GM21515 (cell line): ENCODE results near the gene BCCIP.

Experiments used
- ATAC-seq: cut with Tn5 transposase; IDR thresholded peaks from one replicate; pipeline ENCODE4 v1.9.1; 2021; ENCODE audit not compliant: unreplicated experiment

BCCIP gene

GRCh38 chr10:125843603-125844329 lies 20.4 kb downstream of the BCCIP start:
- ATAC-seq = no peak

DNA sequence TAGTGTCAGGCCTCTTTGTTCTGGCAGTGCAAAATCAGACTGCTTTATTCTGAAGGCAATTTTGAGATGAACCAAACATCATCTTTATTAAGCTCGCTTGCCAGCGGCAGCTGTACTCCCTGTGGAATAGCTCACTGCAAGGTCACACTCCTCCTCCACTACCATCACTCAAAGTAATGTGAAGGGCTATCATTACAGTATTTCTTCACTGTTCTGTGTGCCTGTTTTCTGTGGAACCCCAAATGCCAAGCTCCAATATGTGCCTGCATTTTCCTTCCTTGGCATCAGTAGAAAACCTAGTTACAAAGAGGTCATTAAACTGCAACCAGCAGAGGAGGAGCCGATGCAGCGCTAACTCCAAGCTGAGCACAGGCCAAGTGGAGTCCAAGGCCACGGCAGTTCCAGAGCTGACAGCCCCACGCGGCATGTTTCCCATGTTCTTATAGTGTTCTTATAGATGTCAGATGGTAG lies 21.4 kb downstream of the BCCIP start:
- no peak for ATAC-seq

- ATAC-seq = no peak
These were observed 22.3 kb downstream of the BCCIP start for GRCh38 chr10:125845617-125846016.

DNA sequence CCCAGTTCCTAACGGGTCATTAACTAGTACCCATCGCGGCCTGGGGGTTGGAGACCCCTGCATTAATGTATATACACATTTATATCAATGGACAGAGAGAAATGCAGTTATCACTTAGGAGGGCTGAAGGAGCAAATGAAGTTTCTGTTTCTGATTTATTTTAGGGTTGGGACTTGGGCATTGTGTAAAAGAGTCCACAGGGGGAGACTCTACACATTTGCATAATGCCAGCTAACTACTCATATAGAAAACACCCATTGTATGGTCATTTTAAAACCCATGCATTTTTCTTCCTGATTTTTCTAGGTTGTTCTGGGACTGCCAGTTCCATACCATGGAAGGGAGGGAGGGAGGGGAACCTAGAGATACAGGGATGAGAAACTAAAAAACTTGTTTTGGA lies 23.5 kb downstream of the BCCIP start:
- ATAC-seq = no peak

GRCh38 chr10:125848371-125848770 lies 25.0 kb downstream of the BCCIP start:
- ATAC-seq = no peak

- no peak for ATAC-seq
These were observed 25.5 kb downstream of the BCCIP start for GRCh38 chr10:125848857-125849256.

GRCh38 chr10:125849448-125849847 lies 26.1 kb downstream of the BCCIP start:
- ATAC-seq = no peak

GRCh38 chr10:125850766-125851731 lies 27.7 kb downstream of the BCCIP start:
- no peak for ATAC-seq

DNA sequence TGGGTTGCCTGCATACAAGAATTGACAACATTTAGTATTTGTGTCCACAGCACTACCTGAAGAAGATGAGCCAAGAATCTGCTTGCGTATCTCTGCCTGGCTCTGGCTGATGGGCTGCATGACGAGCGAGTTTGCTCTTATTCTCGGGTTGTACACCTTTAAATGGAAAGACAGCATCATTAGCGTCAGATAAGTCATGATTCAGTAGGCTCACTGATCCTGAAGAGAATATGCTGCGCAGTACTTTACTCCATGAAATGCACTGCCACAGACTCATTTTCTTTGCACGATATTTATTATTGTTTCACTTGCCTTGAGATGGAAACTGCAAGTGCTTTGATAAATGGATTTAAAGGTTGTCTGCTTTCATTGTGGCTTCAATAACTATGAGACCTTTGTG lies 29.1 kb downstream of the BCCIP start:
- no peak for ATAC-seq

DNA sequence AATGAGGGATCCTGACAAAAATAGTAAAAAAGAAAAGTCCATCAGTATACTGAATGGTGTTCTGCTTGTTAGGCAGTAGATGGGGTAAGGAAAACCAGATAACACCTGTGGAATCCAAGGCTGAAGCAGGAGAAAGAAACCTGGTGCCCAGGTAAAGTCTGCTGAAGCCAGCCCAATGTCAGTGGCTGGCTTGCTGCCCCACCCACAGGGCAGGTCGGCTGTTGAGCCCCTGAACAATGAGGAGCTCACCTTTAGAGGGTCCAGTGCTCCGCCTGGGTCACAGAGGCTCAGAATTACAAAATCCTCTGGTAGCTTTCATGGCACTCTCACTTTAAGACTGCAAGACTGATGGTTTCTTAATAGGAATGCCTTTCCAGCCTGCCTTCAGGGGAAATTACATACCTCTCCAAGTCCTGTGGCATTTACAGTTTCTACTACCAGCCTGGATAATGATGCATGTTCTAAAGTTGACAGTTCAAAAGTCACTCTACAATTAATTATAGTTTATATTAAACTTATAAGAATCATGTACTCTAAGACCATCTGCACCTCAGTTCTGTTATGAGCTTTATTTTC lies 33.9 kb downstream of the BCCIP start:
- ATAC-seq = no peak

GRCh38 chr10:125859128-125859817 lies 35.9 kb downstream of the BCCIP start:
- ATAC-seq = no peak

DNA sequence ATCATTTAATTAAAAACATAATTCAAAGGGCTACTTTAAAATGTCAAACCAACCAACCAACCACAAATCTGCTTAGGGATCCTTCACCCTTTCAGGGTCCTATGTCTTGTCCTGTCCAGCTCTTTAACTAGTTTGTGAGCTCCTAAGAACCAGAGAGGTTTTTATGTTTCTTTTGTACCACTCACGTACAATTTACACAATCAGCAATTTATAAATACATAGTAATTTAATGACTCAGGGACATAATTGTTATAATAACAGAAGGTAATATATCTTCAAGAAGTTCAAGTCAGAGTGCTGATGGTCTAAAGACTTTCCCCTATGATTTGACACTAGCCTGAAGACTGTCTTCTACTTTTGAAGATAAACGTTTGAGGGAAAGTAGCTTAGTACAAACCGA lies 41.8 kb downstream of the BCCIP start:
- no peak for ATAC-seq

- no peak for ATAC-seq
These were observed 43.2 kb downstream of the BCCIP start for GRCh38 chr10:125866421-125867029.

- ATAC-seq = peak; percentile 62
These were observed 45.1 kb downstream of the BCCIP start for GRCh38 chr10:125868372-125868975.

GRCh38 chr10:125871338-125871737 lies 48.0 kb downstream of the BCCIP start:
- no peak for ATAC-seq

DNA sequence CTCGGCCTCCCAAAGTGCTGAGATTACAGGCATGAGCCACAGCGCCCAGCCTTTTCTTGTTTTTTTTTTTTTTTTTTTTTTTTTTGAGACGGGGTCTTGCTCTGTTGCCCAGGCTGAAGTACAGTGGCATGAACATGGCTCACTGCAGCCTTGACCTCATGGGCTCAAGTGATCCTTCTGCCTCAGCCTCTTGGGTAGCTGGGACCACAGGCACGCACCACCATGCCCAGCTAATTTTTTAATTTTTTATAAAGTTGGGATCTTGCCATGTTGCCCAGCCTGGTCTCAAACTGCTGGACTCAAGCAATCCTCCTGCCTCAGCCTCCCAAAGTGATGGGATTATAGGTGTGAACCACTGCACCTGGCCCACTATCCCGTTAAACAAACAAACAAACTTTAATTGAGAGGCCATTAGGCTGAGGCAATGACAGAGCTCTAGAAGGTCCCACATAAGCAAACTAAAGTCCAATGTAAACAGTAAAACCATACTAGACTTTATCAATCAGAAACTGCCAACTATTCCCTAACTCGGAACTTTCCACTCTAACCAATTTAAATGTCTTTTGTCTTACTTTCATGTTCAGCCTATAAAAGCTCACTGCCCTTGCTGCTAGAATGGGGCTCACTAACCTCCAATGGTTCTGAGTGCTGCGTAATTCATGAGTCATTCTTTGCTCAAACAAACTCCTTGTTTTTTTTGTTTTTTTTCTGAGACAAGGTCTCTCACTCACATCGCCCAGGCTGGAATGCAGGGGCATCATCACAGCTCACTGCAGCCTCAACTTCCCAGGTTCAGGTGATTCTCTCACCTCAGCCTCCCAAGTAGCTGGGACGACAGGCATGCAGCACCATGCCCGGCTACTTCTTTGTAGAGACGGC lies 55.9 kb downstream of the BCCIP start:
- ATAC-seq = no peak

GRCh38 chr10:125880719-125881118 lies 57.4 kb downstream of the BCCIP start:
- no peak for ATAC-seq

GRCh38 chr10:125881192-125881591 lies 57.8 kb downstream of the BCCIP start, which contains the start of gene DHX32:
Gene DHX32 (minus strand): TSS chr10:125881292. CDS start chr10:125880824, 468 bp downstream.
- ATAC-seq = no peak

GRCh38 chr10:125882596-125882995 lies 59.2 kb downstream of the BCCIP start:
- ATAC-seq = no peak
